ENCODE results near the gene H2BK1. TPM values are rescaled to one million over a fixed set of nuclear protein-coding genes. Genes with fewer than 3 reads are reported as not detected.
A peak's percentile ranks its signal among the peaks of the same experiment; 100 is the strongest.

Gene H2BK1
- total and polyA plus RNA-seq, 7 experiments from 2014 or later = 1.8 to 6.4 (median 1.9) TPM; not detected in 2

- Mint-ChIP-seq H3K9me3 (no peaks in the 10 kb centered on the region), H3K4me3 (no peak overlapping the region), H3K36me3 (no peaks in the 10 kb centered on the region), H3K27ac (no peak overlapping the region), H3K27me3 (peaks cover 0 to 11% (median 3%) of the 10 kb centered on the region in 5 donors), H3K4me1 (peaks cover 0 to 6% (median 5%) of the 10 kb centered on the region in 7 donors)
- POLR2A ChIA-PET = no interaction called here
- intact Hi-C loops (cut with micrococcal nuclease) = no loop called here
- DNase-seq (no peak), ATAC-seq (peak; percentile 33)
- H3K36me3 ChIP-seq (ENCODE audit: control insufficient read depth in 2 of 3, insufficient read depth in 3 of 3, low read length in 3 of 3) = no peaks in the 10 kb centered on the region
- no peak overlapping the region for H3K27ac ChIP-seq (ENCODE audit: low read depth, low read length)
- H3K4me1 ChIP-seq (ENCODE audit: control insufficient read depth in 2 of 2, insufficient read depth in 2 of 2, low read length in 2 of 2) = no peaks in the 10 kb centered on the region
- no peaks in the 10 kb centered on the region for H3K9me3 ChIP-seq (ENCODE audit: control insufficient read depth in 2 of 3, low read length in 3 of 3)
- no peaks in the 10 kb centered on the region for H3K27me3 ChIP-seq (ENCODE audit: control insufficient read depth in 2 of 2, insufficient read depth in 2 of 2, low read length in 2 of 2)
- CTCF ChIA-PET = no interaction called here
- H3K4me3 ChIP-seq (ENCODE audit: low read length) = no peak overlapping the region
Measured at GRCh38 chr7:151194188-151194587, 16.1 kb downstream of the H2BK1 start.

GRCh38 chr7:151193203-151193978 lies 16.9 kb downstream of the H2BK1 start:
- Histone ChIP-seq H3K4me1 (ENCODE audit: control insufficient read depth in 2 of 2, insufficient read depth in 2 of 2, low read length in 2 of 2) (no peaks in the 10 kb centered on the region), H3K27me3 (ENCODE audit: control insufficient read depth in 2 of 2, insufficient read depth in 2 of 2, low read length in 2 of 2) (no peaks in the 10 kb centered on the region), H3K27ac (ENCODE audit: low read depth, low read length) (no peak overlapping the region), H3K4me3 (ENCODE audit: low read length) (no peak overlapping the region), H3K36me3 (ENCODE audit: control insufficient read depth in 2 of 3, insufficient read depth in 3 of 3, low read length in 3 of 3) (no peaks in the 10 kb centered on the region), H3K9me3 (ENCODE audit: control insufficient read depth in 2 of 3, low read length in 3 of 3) (no peaks in the 10 kb centered on the region)
- ATAC-seq (no peak), DNase-seq (no peak)
- peaks cover 0 to 6% (median 5%) of the 10 kb centered on the region in 7 donors for H3K4me1 Mint-ChIP-seq
- ChIA-PET CTCF (no interaction called here), POLR2A (no interaction called here)
- no peaks in the 10 kb centered on the region for H3K9me3 Mint-ChIP-seq
- H3K27ac Mint-ChIP-seq = no peak overlapping the region
- no peak overlapping the region for H3K4me3 Mint-ChIP-seq
- H3K36me3 Mint-ChIP-seq = no peaks in the 10 kb centered on the region
- peaks cover 0 to 11% (median 3%) of the 10 kb centered on the region in 5 donors for H3K27me3 Mint-ChIP-seq
- intact Hi-C loops (cut with micrococcal nuclease) = no loop called here

GRCh38 chr7:151192002-151192539 lies 18.2 kb downstream of the H2BK1 start:
- Histone ChIP-seq H3K9me3 (ENCODE audit: control insufficient read depth in 2 of 3, low read length in 3 of 3) (no peaks in the 10 kb centered on the region), H3K27ac (ENCODE audit: low read depth, low read length) (no peak overlapping the region), H3K27me3 (ENCODE audit: control insufficient read depth in 2 of 2, insufficient read depth in 2 of 2, low read length in 2 of 2) (no peaks in the 10 kb centered on the region), H3K36me3 (ENCODE audit: control insufficient read depth in 2 of 3, insufficient read depth in 3 of 3, low read length in 3 of 3) (no peaks in the 10 kb centered on the region), H3K4me1 (ENCODE audit: control insufficient read depth in 2 of 2, insufficient read depth in 2 of 2, low read length in 2 of 2) (no peaks in the 10 kb centered on the region), H3K4me3 (ENCODE audit: low read length) (no peak overlapping the region)
- ChIA-PET POLR2A (no interaction called here), CTCF (no interaction called here)
- Mint-ChIP-seq H3K4me3 (no peak overlapping the region), H3K27ac (no peak overlapping the region), H3K9me3 (no peaks in the 10 kb centered on the region), H3K36me3 (no peaks in the 10 kb centered on the region), H3K4me1 (peaks cover 0 to 6% (median 5%) of the 10 kb centered on the region in 7 donors), H3K27me3 (peaks cover 0 to 13% (median 3%) of the 10 kb centered on the region in 5 donors)
- DNase-seq (no peak), ATAC-seq (no peak)
- intact Hi-C loops (cut with micrococcal nuclease) = no loop called here

GRCh38 chr7:151191544-151191943 lies 18.7 kb downstream of the H2BK1 start:
- no peak overlapping the region for H3K4me3 ChIP-seq (ENCODE audit: low read length)
- no peaks in the 10 kb centered on the region for H3K4me1 ChIP-seq (ENCODE audit: control insufficient read depth in 2 of 2, insufficient read depth in 2 of 2, low read length in 2 of 2)
- H3K27me3 ChIP-seq (ENCODE audit: control insufficient read depth in 2 of 2, insufficient read depth in 2 of 2, low read length in 2 of 2) = no peaks in the 10 kb centered on the region
- Mint-ChIP-seq H3K4me3 (no peak overlapping the region), H3K27me3 (peaks cover 0 to 13% (median 3%) of the 10 kb centered on the region in 5 donors), H3K9me3 (no peaks in the 10 kb centered on the region), H3K36me3 (no peaks in the 10 kb centered on the region), H3K27ac (no peak overlapping the region), H3K4me1 (peaks cover 0 to 6% (median 5%) of the 10 kb centered on the region in 7 donors)
- H3K9me3 ChIP-seq (ENCODE audit: control insufficient read depth in 2 of 3, low read length in 3 of 3) = no peaks in the 10 kb centered on the region
- DNase-seq (no peak), ATAC-seq (no peak)
- intact Hi-C loops (cut with micrococcal nuclease) = no loop called here
- H3K27ac ChIP-seq (ENCODE audit: low read depth, low read length) = no peak overlapping the region
- CTCF ChIA-PET = no interaction called here
- POLR2A ChIA-PET = no interaction called here
- H3K36me3 ChIP-seq (ENCODE audit: control insufficient read depth in 2 of 3, insufficient read depth in 3 of 3, low read length in 3 of 3) = no peaks in the 10 kb centered on the region

GRCh38 chr7:151189038-151189437 lies 21.2 kb downstream of the H2BK1 start:
- H3K4me3 ChIP-seq (ENCODE audit: low read length) = no peak overlapping the region
- peaks cover 0 to 6% (median 2%) of the 10 kb centered on the region in 7 donors for H3K4me1 Mint-ChIP-seq
- no peak overlapping the region for H3K4me3 Mint-ChIP-seq
- no peaks in the 10 kb centered on the region for H3K9me3 ChIP-seq (ENCODE audit: control insufficient read depth in 2 of 3, low read length in 3 of 3)
- no peaks in the 10 kb centered on the region for H3K27me3 ChIP-seq (ENCODE audit: control insufficient read depth in 2 of 2, insufficient read depth in 2 of 2, low read length in 2 of 2)
- H3K27ac ChIP-seq (ENCODE audit: low read depth, low read length) = no peak overlapping the region
- DNase-seq (no peak), ATAC-seq (no peak)
- CTCF ChIA-PET = no interaction called here
- H3K9me3 Mint-ChIP-seq = peaks cover 0 to 2% (median 0%) of the 10 kb centered on the region in 11 donors
- no peaks in the 10 kb centered on the region for H3K4me1 ChIP-seq (ENCODE audit: control insufficient read depth in 2 of 2, insufficient read depth in 2 of 2, low read length in 2 of 2)
- intact Hi-C loops (cut with micrococcal nuclease) = no loop called here
- H3K36me3 ChIP-seq (ENCODE audit: control insufficient read depth in 2 of 3, insufficient read depth in 3 of 3, low read length in 3 of 3) = no peaks in the 10 kb centered on the region
- no peaks in the 10 kb centered on the region for H3K36me3 Mint-ChIP-seq
- H3K27ac Mint-ChIP-seq = no peak overlapping the region
- H3K27me3 Mint-ChIP-seq = peaks cover 0 to 13% (median 0%) of the 10 kb centered on the region in 5 donors
- POLR2A ChIA-PET = no interaction called here

- H3K4me1 Mint-ChIP-seq = no peaks in the 10 kb centered on the region
- peaks cover 0 to 13% (median 0%) of the 10 kb centered on the region in 5 donors for H3K27me3 Mint-ChIP-seq
- no peak overlapping the region for H3K27ac ChIP-seq (ENCODE audit: low read depth, low read length)
- ChIA-PET POLR2A (no interaction called here), CTCF (no interaction called here)
- peaks cover 0 to 2% (median 0%) of the 10 kb centered on the region in 11 donors for H3K9me3 Mint-ChIP-seq
- H3K36me3 ChIP-seq (ENCODE audit: control insufficient read depth in 2 of 3, insufficient read depth in 3 of 3, low read length in 3 of 3) = no peaks in the 10 kb centered on the region
- ATAC-seq (no peak), DNase-seq (no peak)
- H3K4me3 Mint-ChIP-seq = no peak overlapping the region
- no peaks in the 10 kb centered on the region for H3K36me3 Mint-ChIP-seq
- H3K4me3 ChIP-seq (ENCODE audit: low read length) = no peak overlapping the region
- no peaks in the 10 kb centered on the region for H3K4me1 ChIP-seq (ENCODE audit: control insufficient read depth in 2 of 2, insufficient read depth in 2 of 2, low read length in 2 of 2)
- H3K27ac Mint-ChIP-seq = no peak overlapping the region
- H3K9me3 ChIP-seq (ENCODE audit: control insufficient read depth in 2 of 3, low read length in 3 of 3) = no peaks in the 10 kb centered on the region
- intact Hi-C loops (cut with micrococcal nuclease) = no loop called here
- H3K27me3 ChIP-seq (ENCODE audit: control insufficient read depth in 2 of 2, insufficient read depth in 2 of 2, low read length in 2 of 2) = no peaks in the 10 kb centered on the region
Measured at GRCh38 chr7:151188252-151188542, 22.1 kb downstream of the H2BK1 start.
